Right lobe of liver (tissue), 6 donors: ENCODE measurements around the gene RAB11FIP3. TPM values are rescaled to one million over a fixed set of nuclear protein-coding genes. Genes with fewer than 3 reads are reported as not detected.
A peak's percentile ranks its signal among the peaks of the same experiment; 100 is the strongest.
"Not testable (repeated sequence)": the region's sequence is repeated elsewhere in the genome, so short reads cannot be mapped to it uniquely, and the experiment has no call there.

Source experiments
- ATAC-seq, 4 donors: fragments of 200-7000 bp; cut with Tn5 transposase; one replicate each; pipeline ENCODE4 v1.9.1; 2020; ENCODE audit warnings: mild to moderate bottlenecking in 4 of 4, moderate library complexity in 4 of 4
- DNase-seq, 3 donors: peaks; one replicate each; pipeline ENCODE4 v3.0.0-alpha.2; 2020
- H3K27ac ChIP-seq, 3 donors: fragments of 200-600 bp; one replicate each; pipeline ENCODE4 v1.8.0; 2022
- H3K27me3 ChIP-seq, 2 donors: fragments of 200-600 bp; one replicate each; pipeline ENCODE4 v1.8.0; 2022
- H3K36me3 ChIP-seq, 4 donors: fragments of 200-600 bp; sonication (generic) in 1 of 4; one replicate each; pipeline versions ENCODE4 v1.5.1 to v1.8.0; 2017 to 2022; ENCODE audit warnings: control low read depth in 1 of 4
- H3K4me1 ChIP-seq, 4 donors: fragments of 200-600 bp; sonication (generic) in 1 of 4; one replicate each; pipeline versions ENCODE4 v1.5.1 to v1.8.0; 2017 to 2022; ENCODE audit warnings: control low read depth in 1 of 4
- H3K4me3 ChIP-seq, 3 donors: fragments of 200-600 bp; one replicate each; pipeline ENCODE4 v1.8.0; 2022
- H3K9me3 ChIP-seq, 4 donors: fragments of 200-600 bp; sonication (generic) in 1 of 4; one replicate each; pipeline versions ENCODE4 v1.5.1 to v1.8.0; 2017 to 2022; ENCODE audit warnings: control low read depth in 1 of 4
- POLR2A ChIP-seq: fragments of 450-650 bp; IDR thresholded peaks from one replicate; pipeline ENCODE4 v1.6.1; 2017; ENCODE audit warnings: antibody characterized with exemption, mild to moderate bottlenecking
- WGBS: methylation state at CpG from one replicate; pipeline ENCODE4 v1.1.6; 2018; ENCODE audit warnings: low coverage, low lambda C conversion rate; ENCODE audit not compliant: insufficient coverage; ENCODE audit errors: missing lambda C conversion rate; 5-methylcytosine and 5-hydroxymethylcytosine counted together
- intact Hi-C, 2 donors: fragments of 100-400 bp; cut with DNase I; formaldehyde crosslinking; loops; one replicate each; pipeline versions ENCODE4 v1.11.2 to v1.14.1; 2022
- total RNA-seq, 6 experiments: library from RNA; depleted of rRNA in 2 of 6; stranded (reverse); fragments of >200 nt in 2 of 6; fragmentation: NEBNext Ultra II Directional in 3 of 6; extraction: Animal tissue kit (Norgen Biotek cat#: 25700) in 3 of 6; gene quantifications; one replicate each; pipeline versions ENCODE4 v1.1.0 to v1.2.4, GENCODE V29; 2016 to 2023
- TF ChIP-seq, protein P1 (sequence below), 4 donors: fragments of 200-600 bp in 3 of 4; fragments of 450-650 bp in 1 of 4; IDR thresholded peaks; one replicate each; pipeline versions ENCODE4 v1.5.1 to v1.8.0; 2016 to 2022; ENCODE audit warnings: antibody characterized with exemption in 4 of 4, mild to moderate bottlenecking in 2 of 4
- donor health status: DM: no; HTN: yes; CAD: no.
- donor health status: DM: no; HTN: no; CAD: no.
- donor health status: DM: no; HTN: no; CAD: no.
- donor health status: DM: no; HTN: yes; CAD: no.
- donor health status: DM: no; HTN: yes; CAD: no.

RAB11FIP3 gene
- total RNA-seq, 6 experiments from 2014 or later, result 19.5 to 38.3 (median 25.5) TPM

DNA sequence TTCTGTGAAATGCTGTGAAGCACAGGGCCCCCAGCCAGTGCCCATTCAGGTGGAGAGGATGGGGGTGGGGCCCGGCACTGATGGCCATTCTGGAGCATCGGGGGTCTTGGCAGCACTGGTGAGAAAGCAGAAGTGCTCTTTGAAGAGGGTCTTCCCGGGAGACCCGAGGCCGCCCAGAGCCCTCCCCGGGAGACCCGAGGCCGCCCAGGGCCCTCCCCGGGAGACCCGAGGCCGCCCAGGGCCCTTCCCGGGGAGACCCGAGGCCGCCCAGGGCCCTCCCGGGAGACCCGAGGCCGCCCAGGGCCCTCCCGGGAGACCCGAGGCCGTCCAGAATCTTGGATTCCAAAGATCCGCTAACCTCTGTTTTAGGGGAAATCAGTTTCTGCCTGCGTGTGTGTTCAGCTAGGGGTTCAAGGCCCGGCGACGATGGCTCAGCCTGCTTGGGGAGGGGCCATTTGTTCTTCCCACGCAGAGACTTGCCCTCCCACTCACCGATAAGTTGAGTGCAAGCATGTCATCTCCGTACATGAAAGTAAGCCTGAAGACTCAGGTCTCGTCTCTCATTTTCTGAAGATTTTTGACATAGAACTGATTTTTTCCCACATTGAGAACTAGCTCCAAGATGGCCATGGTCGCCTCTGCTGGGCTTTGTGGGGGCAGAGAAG, 66.9 kb downstream of the RAB11FIP3 start:
- Histone ChIP-seq H3K27me3 (no peaks in the 10 kb centered on the region), H3K27ac (no peak overlapping the region), H3K4me3 (no peak overlapping the region), H3K9me3 (no peaks in the 10 kb centered on the region), H3K4me1 (no peaks in the 10 kb centered on the region), H3K36me3 (peaks cover 0 to 28% (median 2%) of the 10 kb centered on the region in 4 donors)
- ATAC-seq (no peak), DNase-seq (no peak)
- intact Hi-C loops, result loop anchor here (10.0 kb wide), 2 partner anchors 98 to 108 kb away; partner anchors contain the start of genes NME4 (in 1 of the 2) and PGAP6 (in 1 of the 2)
- no peak for TF ChIP-seq POLR2A
- TF ChIP-seq, protein P1, sequence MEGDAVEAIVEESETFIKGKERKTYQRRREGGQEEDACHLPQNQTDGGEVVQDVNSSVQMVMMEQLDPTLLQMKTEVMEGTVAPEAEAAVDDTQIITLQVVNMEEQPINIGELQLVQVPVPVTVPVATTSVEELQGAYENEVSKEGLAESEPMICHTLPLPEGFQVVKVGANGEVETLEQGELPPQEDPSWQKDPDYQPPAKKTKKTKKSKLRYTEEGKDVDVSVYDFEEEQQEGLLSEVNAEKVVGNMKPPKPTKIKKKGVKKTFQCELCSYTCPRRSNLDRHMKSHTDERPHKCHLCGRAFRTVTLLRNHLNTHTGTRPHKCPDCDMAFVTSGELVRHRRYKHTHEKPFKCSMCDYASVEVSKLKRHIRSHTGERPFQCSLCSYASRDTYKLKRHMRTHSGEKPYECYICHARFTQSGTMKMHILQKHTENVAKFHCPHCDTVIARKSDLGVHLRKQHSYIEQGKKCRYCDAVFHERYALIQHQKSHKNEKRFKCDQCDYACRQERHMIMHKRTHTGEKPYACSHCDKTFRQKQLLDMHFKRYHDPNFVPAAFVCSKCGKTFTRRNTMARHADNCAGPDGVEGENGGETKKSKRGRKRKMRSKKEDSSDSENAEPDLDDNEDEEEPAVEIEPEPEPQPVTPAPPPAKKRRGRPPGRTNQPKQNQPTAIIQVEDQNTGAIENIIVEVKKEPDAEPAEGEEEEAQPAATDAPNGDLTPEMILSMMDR (IDR thresholded peaks at IDR 0.05), result no peak
- 100% methylated on average over 3 of the region's 30 CpGs for WGBS

DNA sequence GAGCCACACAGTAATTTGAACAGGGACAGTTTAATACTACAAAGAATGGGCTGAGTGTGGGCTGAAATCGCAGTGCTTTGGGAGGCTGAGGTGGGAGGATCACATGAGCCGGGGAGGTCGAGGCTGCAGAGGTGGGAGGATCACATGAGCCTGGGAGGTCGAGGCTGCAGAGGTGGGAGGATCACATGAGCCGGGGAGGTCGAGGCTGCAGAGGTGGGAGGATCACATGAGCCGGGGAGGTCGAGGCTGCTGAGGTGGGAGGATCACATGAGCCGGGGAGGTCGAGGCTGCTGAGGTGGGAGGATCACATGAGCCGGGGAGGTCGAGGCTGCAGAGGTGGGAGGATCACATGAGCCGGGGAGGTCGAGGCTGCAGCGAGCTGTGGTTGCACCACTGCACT, 69.2 kb downstream of the RAB11FIP3 start:
- H3K27ac ChIP-seq, H3K4me3 ChIP-seq, H3K4me1 ChIP-seq, ATAC-seq, H3K9me3 ChIP-seq, H3K27me3 ChIP-seq: not testable (repeated sequence)
- intact Hi-C loops, result loop anchor here (10.0 kb wide), 2 partner anchors 100 to 110 kb away; partner anchors contain the start of genes NME4 (in 1 of the 2) and PGAP6 (in 1 of the 2)
- peaks cover 0 to 21% (median 2%) of the 10 kb centered on the region in 4 donors for H3K36me3 ChIP-seq
- WGBS, result 77% methylated on average over 14 of the region's 15 CpGs
- DNase-seq, result peak in 1 of 3 donors; percentile 64

DNA sequence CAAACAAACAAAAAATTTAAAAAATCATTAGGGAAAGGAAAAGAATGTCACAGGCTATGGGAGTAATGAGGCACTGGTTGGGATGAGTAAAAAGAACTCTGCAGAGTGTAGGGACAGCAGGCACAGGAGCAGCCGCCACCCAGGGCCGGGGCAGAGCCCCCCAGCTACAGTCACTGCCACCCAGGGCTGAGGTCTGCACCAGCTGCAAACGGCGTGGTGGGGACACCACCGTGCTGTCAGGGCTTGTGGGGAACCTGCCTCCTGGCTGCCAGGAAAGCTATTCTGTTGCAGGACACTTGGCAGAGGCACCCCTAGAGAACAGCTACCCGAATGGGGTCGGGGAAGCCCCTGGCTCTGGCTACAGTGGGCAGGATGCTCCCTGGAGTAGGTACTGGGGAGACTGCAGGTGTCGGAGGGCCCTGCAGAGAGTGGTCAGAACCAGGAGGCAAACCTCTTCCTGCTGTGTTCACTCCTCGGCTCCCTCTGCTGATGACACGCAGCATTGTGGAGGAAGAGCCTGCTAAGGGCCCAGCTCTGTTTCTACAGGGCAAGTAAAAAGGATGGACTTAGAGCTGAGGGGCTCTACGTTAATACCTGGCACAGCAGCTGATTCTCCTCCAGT, 69.8 kb downstream of the RAB11FIP3 start:
- peaks cover 0 to 15% (median under 1%) of the 10 kb centered on the region in 4 donors for H3K36me3 ChIP-seq
- peak in 1 of 3 donors; percentile 59 for DNase-seq
- intact Hi-C loops, result loop anchor here (10.0 kb wide), 2 partner anchors 100 to 110 kb away; partner anchors contain the start of genes NME4 (in 1 of the 2) and PGAP6 (in 1 of the 2)

DNA sequence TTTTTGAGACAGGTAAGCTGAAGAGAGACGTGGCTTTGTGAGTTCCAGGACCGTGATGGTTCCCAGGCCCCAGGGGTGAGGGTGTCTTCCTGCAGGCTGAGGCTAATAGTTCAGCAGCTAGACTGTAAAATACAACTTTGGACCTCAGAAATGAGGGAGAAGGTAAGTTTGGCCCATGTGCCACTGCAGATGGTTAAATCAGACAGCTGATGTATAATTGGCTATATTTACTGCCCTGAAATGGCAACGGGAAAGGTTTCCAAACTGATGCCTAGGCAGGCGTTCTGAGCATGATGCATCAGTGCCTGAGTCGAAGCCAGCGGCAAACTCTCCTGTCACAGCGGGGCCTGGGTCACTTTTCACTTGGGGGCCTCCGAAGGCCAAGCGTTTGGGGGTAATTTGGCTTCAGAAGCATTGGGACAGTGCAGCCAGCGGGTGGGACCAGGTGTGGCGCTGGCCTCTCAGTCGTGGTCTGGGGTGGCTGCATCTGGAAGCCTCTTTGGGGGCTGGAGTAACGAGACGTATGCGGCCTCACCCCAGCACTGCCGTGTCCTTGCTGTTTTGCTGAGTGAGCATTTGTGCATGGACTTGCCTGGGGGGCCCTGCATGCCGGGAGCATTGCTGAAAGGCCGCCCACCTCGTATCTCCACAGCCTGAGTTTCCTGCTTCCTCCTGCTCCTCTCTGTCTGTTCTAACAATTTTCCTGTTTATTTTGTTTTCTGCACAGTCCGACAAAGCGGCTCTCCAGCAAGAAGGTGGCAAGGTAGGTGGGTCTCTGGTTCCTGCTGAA, 70.8 kb downstream of the RAB11FIP3 start:
- peak; percentile 43 to 70 (median 57) for ATAC-seq
- 72% methylated on average over 7 of the region's 21 CpGs for WGBS
- H3K4me1 ChIP-seq, result no peaks in the 10 kb centered on the region
- no peak overlapping the region for H3K27ac ChIP-seq
- no peaks in the 10 kb centered on the region for H3K9me3 ChIP-seq
- H3K27me3 ChIP-seq, result no peaks in the 10 kb centered on the region
- no peak for DNase-seq
- no peak for TF ChIP-seq POLR2A
- TF ChIP-seq, protein P1 (IDR thresholded peaks at IDR 0.05), result no peak
- peak overlapping the region in 1 of 3 donors; percentile 5 for H3K4me3 ChIP-seq
- intact Hi-C loops, result loop anchor here (10.0 kb wide), 2 partner anchors 101 to 111 kb away; partner anchors contain the start of genes NME4 (in 1 of the 2) and PGAP6 (in 1 of the 2)
- H3K36me3 ChIP-seq, result peaks cover 0 to 5% (median 0%) of the 10 kb centered on the region in 4 donors

More for the DNA sequence above, 69.8 kb downstream of the RAB11FIP3 start:
- Histone ChIP-seq H3K9me3 (no peaks in the 10 kb centered on the region), H3K4me1 (no peaks in the 10 kb centered on the region), H3K4me3 (no peak overlapping the region), H3K27ac (no peak overlapping the region), H3K27me3 (no peaks in the 10 kb centered on the region)
- TF ChIP-seq, protein P1 (IDR thresholded peaks at IDR 0.05), result peak in 3 of 4 donors; percentile 40 to 49 (median 44)
- no peak for TF ChIP-seq POLR2A
- WGBS, result 54% methylated on average over 3 of the region's 11 CpGs
- peak; percentile 72 to 77 (median 75) for ATAC-seq
